Mesenchymal stem cell (in vitro differentiated cells and primary cell): Measurements from ENCODE around the gene PRLHR.

Experiments used
- DNase-seq: peaks from one replicate; pipeline ENCODE4 v3.0.0-alpha.2; 2013
- H2AFZ ChIP-seq: one replicate; pipeline ENCODE4 v1.6.1; 2013; ENCODE audit warnings: low read depth, mild to moderate bottlenecking, control low read depth, inconsistent platforms, low read length, moderate library complexity
- H2AK5ac ChIP-seq: 2 replicates; pipeline ENCODE4 v1.6.1; 2013; ENCODE audit warnings: low read length, moderate library complexity, mild to moderate bottlenecking, inconsistent platforms; ENCODE audit not compliant: severe bottlenecking
- H2BK120ac ChIP-seq: one replicate; pipeline ENCODE4 v1.6.1; 2013; ENCODE audit warnings: low read depth, mild to moderate bottlenecking, inconsistent platforms, low read length, moderate library complexity
- H2BK12ac ChIP-seq, 2 experiments: one replicate each; pipeline ENCODE4 v1.6.1; 2013; ENCODE audit warnings: inconsistent platforms in 2 of 2, low read length in 2 of 2, mild to moderate bottlenecking in 2 of 2, moderate library complexity in 2 of 2, control low read depth in 1 of 2
- H2BK15ac ChIP-seq: one replicate; pipeline ENCODE4 v1.6.1; 2013; ENCODE audit warnings: mild to moderate bottlenecking, low read depth, inconsistent platforms; ENCODE audit not compliant: poor library complexity, severe bottlenecking
- H2BK5ac ChIP-seq: 2 replicates; pipeline ENCODE4 v1.6.1; 2013; ENCODE audit warnings: low read depth, mild to moderate bottlenecking, low read length, control low read depth, inconsistent platforms; ENCODE audit not compliant: poor library complexity, severe bottlenecking
- H3K14ac ChIP-seq, 2 experiments: one replicate each; pipeline ENCODE4 v1.6.1; 2013; ENCODE audit warnings: inconsistent platforms in 2 of 2, low read length in 2 of 2, control low read depth in 1 of 2, mild to moderate bottlenecking in 1 of 2, moderate library complexity in 1 of 2
- H3K18ac ChIP-seq, 2 experiments: one replicate each; pipeline ENCODE4 v1.6.1; 2013; ENCODE audit warnings: inconsistent platforms in 2 of 2, low read length in 2 of 2, control low read depth in 1 of 2, low read depth in 1 of 2, mild to moderate bottlenecking in 1 of 2
- H3K23ac ChIP-seq, 2 experiments: one replicate each; pipeline ENCODE4 v1.6.1; 2013; ENCODE audit warnings: inconsistent platforms in 2 of 2, low read length in 2 of 2, mild to moderate bottlenecking in 2 of 2, moderate library complexity in 2 of 2, control low read depth in 1 of 2
- H3K27ac ChIP-seq: 2 replicates; pipeline ENCODE4 v1.5.1; 2013; ENCODE audit warnings: mild to moderate bottlenecking, moderate library complexity, low read length, control low read depth, inconsistent platforms; ENCODE audit not compliant: poor library complexity, severe bottlenecking
- H3K27me3 ChIP-seq, 2 experiments: 2 replicates each; pipeline versions ENCODE4 v1.6.1 to v1.7.0; 2013; ENCODE audit warnings: low read length in 2 of 2, mild to moderate bottlenecking in 2 of 2, moderate library complexity in 2 of 2, control low read depth in 1 of 2, inconsistent platforms in 1 of 2; ENCODE audit not compliant: control insufficient read depth in 1 of 2, insufficient read depth in 1 of 2
- H3K36me3 ChIP-seq, 2 experiments: 2 replicates each; pipeline versions ENCODE4 v1.6.1 to v1.7.0; 2013; ENCODE audit warnings: low read length in 2 of 2, control low read depth in 1 of 2, inconsistent platforms in 1 of 2, low read depth in 1 of 2, mild to moderate bottlenecking in 1 of 2; ENCODE audit not compliant: insufficient read depth in 2 of 2, control insufficient read depth in 1 of 2
- H3K4ac ChIP-seq, 2 experiments: one replicate each; pipeline ENCODE4 v1.6.1; 2013; ENCODE audit warnings: inconsistent platforms in 2 of 2, low read length in 2 of 2, mild to moderate bottlenecking in 2 of 2, moderate library complexity in 2 of 2, control low read depth in 1 of 2, low read depth in 1 of 2
- H3K4me1 ChIP-seq: 2 replicates; pipeline ENCODE4 v1.6.1; 2013; ENCODE audit warnings: low read depth, low read length, control low read depth; ENCODE audit not compliant: control insufficient read depth, insufficient read depth
- H3K4me2 ChIP-seq: 2 replicates; pipeline ENCODE4 v1.6.1; 2013; ENCODE audit warnings: low read length, mild to moderate bottlenecking, inconsistent platforms; ENCODE audit not compliant: poor library complexity, severe bottlenecking
- H3K4me3 ChIP-seq, 2 experiments: 2 replicates each; pipeline versions ENCODE4 v1.5.1 to v1.7.0; 2013; ENCODE audit warnings: low read length in 2 of 2, mild to moderate bottlenecking in 2 of 2, control low read depth in 1 of 2, low read depth in 1 of 2; ENCODE audit not compliant: insufficient read depth in 1 of 2
- H3K79me1 ChIP-seq: replicated peaks from 2 replicates; pipeline ENCODE4 v1.6.1; 2013; ENCODE audit warnings: mild to moderate bottlenecking, control low read depth, low read length, inconsistent platforms; ENCODE audit not compliant: poor library complexity, severe bottlenecking
- H3K9ac ChIP-seq: 2 replicates; pipeline ENCODE4 v1.7.0; 2013; ENCODE audit warnings: mild to moderate bottlenecking, low read length, moderate library complexity
- H3K9me3 ChIP-seq: 2 replicates; pipeline ENCODE4 v1.7.0; 2013; ENCODE audit warnings: mild to moderate bottlenecking, low read length; ENCODE audit not compliant: control insufficient read depth
- H4K8ac ChIP-seq: one replicate; pipeline ENCODE4 v1.6.1; 2013; ENCODE audit warnings: inconsistent platforms, mild to moderate bottlenecking, low read length, moderate library complexity
- H4K91ac ChIP-seq: one replicate; pipeline ENCODE4 v1.6.1; 2013; ENCODE audit warnings: mild to moderate bottlenecking, low read length, inconsistent platforms
- WGBS: methylation state at CpG from one replicate; pipeline ENCODE4 v1.1.7; 2013; ENCODE audit warnings: mixed read lengths; 5-methylcytosine and 5-hydroxymethylcytosine counted together

The PRLHR gene

DNA sequence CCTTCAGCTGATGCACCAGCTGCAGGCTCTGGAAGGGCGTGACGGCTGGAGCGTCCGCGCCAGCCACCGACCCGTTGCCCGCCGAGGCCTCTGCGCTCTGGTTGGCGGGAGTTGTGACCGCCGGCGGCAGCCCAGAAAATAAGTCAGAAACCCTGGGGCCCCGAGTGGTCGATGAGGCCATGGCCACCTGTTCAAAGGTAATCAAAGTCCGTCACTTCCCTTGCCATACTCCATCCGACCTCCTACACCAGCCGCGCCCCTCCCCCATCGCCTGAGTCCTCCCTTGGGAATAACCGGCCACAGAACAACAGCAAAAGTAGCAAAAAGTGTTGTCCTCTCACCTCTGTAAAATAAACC lies 406 bp downstream of the PRLHR start:
- H3K4me3 ChIP-seq, result no peak overlapping the region
- DNase-seq, result no peak
- H2BK15ac ChIP-seq, result no peak overlapping the region
- no peaks in the 10 kb centered on the region for H3K36me3 ChIP-seq
- no peak overlapping the region for H3K4me2 ChIP-seq
- no peak overlapping the region for H3K14ac ChIP-seq
- no peak overlapping the region for H4K91ac ChIP-seq
- no peak overlapping the region for H3K9ac ChIP-seq
- no peak overlapping the region for H2BK5ac ChIP-seq
- 22% methylated on average over 22 of the region's 22 CpGs for WGBS
- no peak overlapping the region for H3K18ac ChIP-seq
- H2BK12ac ChIP-seq, result no peak overlapping the region
- peaks cover 49 to 90% of the 10 kb centered on the region in 2 experiments for H3K27me3 ChIP-seq
- H2AK5ac ChIP-seq, result no peak overlapping the region
- no peak overlapping the region for H2BK120ac ChIP-seq
- no peak overlapping the region for H3K23ac ChIP-seq
- no peak overlapping the region for H4K8ac ChIP-seq
- H3K4ac ChIP-seq, result no peak overlapping the region
- H3K9me3 ChIP-seq, result no peaks in the 10 kb centered on the region
- peaks cover 12% of the 10 kb centered on the region for H3K4me1 ChIP-seq
- no peak overlapping the region for H2AFZ ChIP-seq
- no peak overlapping the region for H3K27ac ChIP-seq
- no peaks in the 10 kb centered on the region for H3K79me1 ChIP-seq

DNA sequence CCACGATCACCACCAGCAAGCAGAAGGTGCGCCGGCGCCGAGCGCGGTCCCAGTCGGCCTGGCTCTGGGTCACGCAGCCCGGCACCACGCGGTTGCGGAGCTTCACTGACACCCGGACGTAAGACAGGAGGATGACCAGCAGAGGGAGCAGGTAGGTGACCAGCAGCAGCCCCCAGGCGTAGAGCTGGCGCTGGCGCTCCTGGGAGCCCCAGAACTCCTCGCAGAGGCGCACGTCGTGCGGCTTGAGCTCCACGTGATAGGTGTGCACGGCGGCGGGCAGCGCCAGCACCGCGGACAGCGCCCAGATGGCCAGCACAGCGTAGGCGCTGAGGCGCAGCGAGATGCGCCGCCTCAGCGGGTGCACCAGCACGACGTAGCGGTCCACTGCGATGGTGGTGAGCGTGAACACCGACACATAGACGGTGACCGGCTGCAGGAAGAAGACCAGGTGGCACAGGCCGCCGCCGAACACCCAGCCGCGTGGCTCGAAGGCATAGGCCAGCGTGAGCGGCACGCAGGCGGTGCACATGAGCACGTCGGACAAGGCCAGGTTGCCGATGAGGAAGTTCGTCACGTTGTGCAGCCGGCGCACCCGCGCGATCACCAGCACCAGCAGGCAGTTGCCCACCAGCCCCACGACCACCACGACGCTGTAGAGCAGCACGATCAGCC lies 920 bp downstream of the PRLHR start:
- H3K36me3 ChIP-seq, result no peaks in the 10 kb centered on the region
- H2BK5ac ChIP-seq, result no peak overlapping the region
- 19% methylated on average over 69 of the region's 70 CpGs for WGBS
- peaks cover 49 to 92% of the 10 kb centered on the region in 2 experiments for H3K27me3 ChIP-seq
- H2BK120ac ChIP-seq, result no peak overlapping the region
- no peak overlapping the region for H2AFZ ChIP-seq
- H3K79me1 ChIP-seq, result no peaks in the 10 kb centered on the region
- no peak overlapping the region for H3K4ac ChIP-seq
- H3K9ac ChIP-seq, result no peak overlapping the region
- no peaks in the 10 kb centered on the region for H3K9me3 ChIP-seq
- DNase-seq, result peak; percentile 22
- no peak overlapping the region for H3K4me2 ChIP-seq
- H2BK12ac ChIP-seq, result no peak overlapping the region
- no peak overlapping the region for H4K91ac ChIP-seq
- no peak overlapping the region for H3K18ac ChIP-seq
- no peak overlapping the region for H4K8ac ChIP-seq
- H2BK15ac ChIP-seq, result no peak overlapping the region
- peaks cover 12% of the 10 kb centered on the region for H3K4me1 ChIP-seq
- H3K14ac ChIP-seq, result no peak overlapping the region
- no peak overlapping the region for H2AK5ac ChIP-seq
- no peak overlapping the region for H3K23ac ChIP-seq
- H3K27ac ChIP-seq, result no peak overlapping the region
- H3K4me3 ChIP-seq, result no peak overlapping the region

DNA sequence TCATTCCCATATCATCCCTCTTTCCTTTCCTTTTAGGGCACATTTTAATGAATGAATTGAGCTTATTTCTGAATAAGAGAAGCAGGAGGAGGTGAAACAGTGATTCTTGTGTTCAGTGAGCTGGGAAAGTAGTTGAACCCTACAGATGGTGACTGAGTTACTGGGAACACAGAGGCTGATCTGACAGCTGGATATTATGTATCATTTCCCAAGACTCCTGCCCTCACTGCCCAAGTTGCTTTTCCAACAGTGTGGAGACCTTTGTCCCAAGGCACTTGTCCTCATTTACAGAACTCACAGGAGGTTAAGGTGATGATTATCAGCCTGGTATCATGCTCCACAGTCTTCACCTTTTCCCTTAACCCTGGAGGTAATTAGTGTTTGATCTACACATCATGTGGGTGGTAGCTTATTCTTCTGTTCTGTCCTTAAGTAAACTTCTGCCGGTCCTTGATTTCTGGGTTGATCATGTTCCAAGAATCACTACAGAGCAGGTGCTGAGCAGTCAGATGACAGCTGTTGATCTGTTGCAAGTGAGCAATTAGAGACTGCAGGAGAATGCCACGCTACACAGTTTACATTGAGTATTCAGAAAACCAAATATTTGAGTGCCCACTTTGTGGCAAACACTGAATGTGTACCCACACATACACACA lies 2.6 kb downstream of the PRLHR start:
- Histone ChIP-seq H4K8ac (no peak overlapping the region), H3K27me3 (peaks cover 54 to 91% of the 10 kb centered on the region in 2 experiments), H3K23ac (no peak overlapping the region), H2BK15ac (no peak overlapping the region), H3K9me3 (no peaks in the 10 kb centered on the region), H2BK5ac (no peak overlapping the region), H3K14ac (no peak overlapping the region), H3K79me1 (no peaks in the 10 kb centered on the region), H4K91ac (no peak overlapping the region), H2AK5ac (no peak overlapping the region), H3K4me1 (peaks cover 12% of the 10 kb centered on the region), H3K36me3 (no peaks in the 10 kb centered on the region), H2BK120ac (no peak overlapping the region), H3K4me3 (no peak overlapping the region), H3K9ac (no peak overlapping the region), H3K4ac (no peak overlapping the region), H3K4me2 (no peak overlapping the region), H2AFZ (no peak overlapping the region), H3K27ac (no peak overlapping the region), H2BK12ac (no peak overlapping the region), H3K18ac (no peak overlapping the region)
- 88% methylated on average over 2 of the region's 2 CpGs for WGBS
- no peak for DNase-seq

DNA sequence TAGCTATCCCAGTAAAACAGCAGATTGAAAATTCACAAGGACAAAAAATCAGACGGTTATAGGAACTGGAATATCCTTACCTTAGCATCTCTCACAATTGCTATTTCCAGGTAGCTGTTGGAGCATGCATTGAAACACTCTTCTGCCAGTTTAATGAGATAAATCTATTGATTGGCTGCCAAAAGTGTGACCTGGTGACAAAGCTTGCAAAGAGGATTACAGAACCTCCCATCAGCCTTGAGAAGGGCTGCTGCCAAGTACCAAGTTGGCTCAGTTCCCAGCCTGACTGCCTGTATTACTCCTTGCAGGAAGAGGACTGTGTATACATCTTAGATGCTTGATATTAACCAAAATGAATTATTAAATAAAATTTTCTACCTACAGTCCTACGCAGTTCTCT lies 5.1 kb downstream of the PRLHR start:
- Histone ChIP-seq H2BK120ac (no peak overlapping the region), H3K4me1 (peaks cover 8% of the 10 kb centered on the region), H3K4ac (no peak overlapping the region), H3K9ac (no peak overlapping the region), H2BK12ac (no peak overlapping the region), H4K8ac (no peak overlapping the region), H3K4me3 (no peak overlapping the region), H3K23ac (no peak overlapping the region), H3K79me1 (no peaks in the 10 kb centered on the region), H3K4me2 (no peak overlapping the region), H3K27ac (no peak overlapping the region), H2AK5ac (no peak overlapping the region), H2AFZ (no peak overlapping the region), H3K27me3 (peaks cover 34 to 71% of the 10 kb centered on the region in 2 experiments), H3K36me3 (no peaks in the 10 kb centered on the region), H3K14ac (no peak overlapping the region), H2BK15ac (no peak overlapping the region), H4K91ac (no peak overlapping the region), H3K18ac (no peak overlapping the region), H2BK5ac (no peak overlapping the region), H3K9me3 (no peaks in the 10 kb centered on the region)
- 100% methylated on average over 1 of the region's 2 CpGs for WGBS
- DNase-seq, result no peak
